ENCODE data around the gene TXK. TPM values are rescaled to one million over a fixed set of nuclear protein-coding genes. Genes with fewer than 3 reads are reported as not detected.

TXK gene
- total RNA-seq, 4 donors from 2014 or later = 1.6 to 6.8 (median 3.3) TPM

GRCh38 chr4:48021100-48021499 lies 113.0 kb downstream of the TXK start:
- no peaks in the 10 kb centered on the region for H3K36me3 ChIP-seq
- no peak overlapping the region for H3K27ac ChIP-seq
- H3K27me3 ChIP-seq = no peaks in the 10 kb centered on the region
- TF ChIP-seq POLR2AphosphoS5 (IDR thresholded peaks at IDR 0.05) (no peak), CTCF (IDR thresholded peaks at IDR 0.05) (no peak), POLR2A (IDR thresholded peaks at IDR 0.05) (no peak), EP300 (IDR thresholded peaks at IDR 0.05) (no peak)
- DNase-seq (ENCODE audit: low spot score in 2 of 2) = no peak
- no peaks in the 10 kb centered on the region for H3K9me3 ChIP-seq
- WGBS = 91% methylated on average over 1 of the region's 1 CpG
- H3K4me1 ChIP-seq = peaks cover 17% of the 10 kb centered on the region
- H3K4me3 ChIP-seq = no peak overlapping the region

GRCh38 chr4:48018112-48018511 lies 115.9 kb downstream of the TXK start:
- 59% methylated on average over 2 of the region's 2 CpGs for WGBS
- peaks cover 23% of the 10 kb centered on the region for H3K4me1 ChIP-seq
- H3K27ac ChIP-seq = peak overlapping the region; percentile 94
- no peaks in the 10 kb centered on the region for H3K36me3 ChIP-seq
- no peaks in the 10 kb centered on the region for H3K9me3 ChIP-seq
- H3K4me3 ChIP-seq = peak overlapping the region; percentile 75
- TF ChIP-seq POLR2AphosphoS5 (IDR thresholded peaks at IDR 0.05) (no peak), POLR2A (IDR thresholded peaks at IDR 0.05) (no peak), EP300 (IDR thresholded peaks at IDR 0.05) (no peak), CTCF (IDR thresholded peaks at IDR 0.05) (no peak)
- DNase-seq (ENCODE audit: low spot score in 2 of 2) = no peak
- H3K27me3 ChIP-seq = no peaks in the 10 kb centered on the region

GRCh38 chr4:48017108-48017571 lies 116.9 kb downstream of the TXK start:
- H3K27me3 ChIP-seq = no peaks in the 10 kb centered on the region
- 5% methylated on average over 6 of the region's 35 CpGs for WGBS
- H3K9me3 ChIP-seq = no peaks in the 10 kb centered on the region
- H3K36me3 ChIP-seq = no peaks in the 10 kb centered on the region
- peak overlapping the region; percentile 94 for H3K27ac ChIP-seq
- peak overlapping the region; percentile 75 for H3K4me3 ChIP-seq
- TF ChIP-seq POLR2AphosphoS5 (IDR thresholded peaks at IDR 0.05) (no peak), POLR2A (IDR thresholded peaks at IDR 0.05) (peak in 1 of 2 donors; percentile 6)
- DNase-seq (ENCODE audit: low spot score in 2 of 2) = peak; percentile 75 to 77
- H3K4me1 ChIP-seq = peaks cover 23% of the 10 kb centered on the region

Other genes starting within 250 kb of the TXK start
- gene NFXL1, start 219.7 kb downstream of the TXK start, total RNA-seq = 10 to 100 TPM; 10.8 to 21.6 (median 16.3) TPM
- gene CNGA1, start 117.6 kb downstream of the TXK start, total RNA-seq = 10 to 100 TPM in 1 of 4 donors, 1 to 10 TPM in 3; 1.7 to 12.5 (median 5.5) TPM
- 10 to 100 TPM; 19.2 to 55.6 (median 27.2) TPM for gene NIPAL1, start 117.5 kb downstream of the TXK start, total RNA-seq
- 10 to 100 TPM in 1 of 4 donors, 1 to 10 TPM in 3; 4.1 to 18.8 (median 7.2) TPM for gene TEC, start 135.6 kb upstream of the TXK start, total RNA-seq
- gene SLAIN2, start 207.3 kb upstream of the TXK start, total RNA-seq = 100 to 1,000 TPM in 3 of 4 donors, 10 to 100 TPM in 1; 84.7 to 167 (median 147) TPM

Data from suprapubic skin (tissue), 4 donors.